GM23248 (cell line): ENCODE data around the gene HERC2. TPM values are rescaled to one million over a fixed set of nuclear protein-coding genes. Genes with fewer than 3 reads are reported as not detected.

Experiments used
- DNase-seq: peaks from one replicate; pipeline ENCODE4 v3.0.0-alpha.2; 2015
- H2AFZ ChIP-seq: fragments of 200-600 bp; sonication (generic); 2 replicates; pipeline ENCODE4 v1.6.1; 2016; ENCODE audit warnings: antibody characterized with exemption
- H3F3A ChIP-seq: fragments of 200-600 bp; sonication (generic); 2 replicates; pipeline ENCODE4 v1.6.1; 2016; ENCODE audit warnings: mild to moderate bottlenecking, antibody characterized with exemption, mixed run types; ENCODE audit not compliant: insufficient read depth
- H3K27ac ChIP-seq: fragments of 200-600 bp; sonication (generic); 2 replicates; pipeline ENCODE4 v1.5.1; 2016; ENCODE audit warnings: mild to moderate bottlenecking
- H3K27me3 ChIP-seq: fragments of 200-600 bp; sonication (generic); replicated peaks from 2 replicates; pipeline ENCODE4 v1.6.1; 2016; ENCODE audit warnings: mild to moderate bottlenecking; ENCODE audit not compliant: insufficient read depth
- H3K36me3 ChIP-seq: fragments of 200-600 bp; sonication (generic); 2 replicates; pipeline ENCODE4 v1.6.1; 2016; ENCODE audit warnings: low read depth, mild to moderate bottlenecking
- H3K4me1 ChIP-seq: fragments of 200-600 bp; sonication (generic); 2 replicates; pipeline ENCODE4 v1.6.1; 2016; ENCODE audit warnings: mild to moderate bottlenecking; ENCODE audit not compliant: insufficient read depth
- H3K4me2 ChIP-seq: fragments of 200-600 bp; sonication (generic); one replicate; pipeline ENCODE4 v1.6.1; 2016; ENCODE audit warnings: mild to moderate bottlenecking; ENCODE audit not compliant: unreplicated experiment
- H3K4me3 ChIP-seq: fragments of 200-600 bp; sonication (generic); 2 replicates; pipeline ENCODE4 v1.5.1; 2016; ENCODE audit warnings: mild to moderate bottlenecking
- H3K79me2 ChIP-seq: fragments of 200-600 bp; sonication (generic); 2 replicates; pipeline ENCODE4 v1.6.1; 2016; ENCODE audit warnings: mild to moderate bottlenecking; ENCODE audit not compliant: insufficient read depth
- H3K9ac ChIP-seq: fragments of 200-600 bp; sonication (generic); 2 replicates; pipeline ENCODE4 v1.6.1; 2016; ENCODE audit warnings: mild to moderate bottlenecking
- H3K9me2 ChIP-seq: fragments of 200-600 bp; sonication (generic); 2 replicates; pipeline ENCODE4 v1.6.1; 2016; ENCODE audit warnings: mixed run types, mild to moderate bottlenecking, moderate library complexity; ENCODE audit not compliant: insufficient read depth
- H3K9me3 ChIP-seq: fragments of 200-600 bp; sonication (generic); one replicate; pipeline ENCODE4 v1.6.1; 2017; ENCODE audit warnings: low read depth
- H4K20me1 ChIP-seq: fragments of 200-600 bp; sonication (generic); 2 replicates; pipeline ENCODE4 v1.6.0; 2016; ENCODE audit not compliant: insufficient read depth
- EZH2 ChIP-seq: fragments of 200-600 bp; sonication (generic); IDR thresholded peaks from 2 replicates; pipeline ENCODE4 v1.6.1; 2018; ENCODE audit warnings: antibody characterized with exemption, mild to moderate bottlenecking; ENCODE audit not compliant: insufficient read depth, poor library complexity, severe bottlenecking
- EZH2phosphoT487 ChIP-seq: fragments of 200-600 bp; sonication (generic); IDR thresholded peaks from 2 replicates; pipeline ENCODE4 v1.6.1; 2018; ENCODE audit warnings: antibody characterized with exemption, moderate library complexity, mild to moderate bottlenecking, low read depth; ENCODE audit not compliant: insufficient read depth
- WGBS, 2 experiments: methylation state at CpG; one replicate each; pipeline ENCODE4 v1.1.6; 2015 to 2017; ENCODE audit warnings: low lambda C conversion rate in 2 of 2, low coverage in 1 of 2; ENCODE audit errors: missing lambda C conversion rate in 2 of 2; 5-methylcytosine and 5-hydroxymethylcytosine counted together
- in situ Hi-C: fragments of 300-500 bp; cut with MboI; formaldehyde crosslinking; loops from 2 replicates; pipeline ENCODE4 v1.15.0; 2020
- polyA plus RNA-seq: library from polyadenylated mRNA; unstranded; fragments of >200 nt; fragmentation: Nextera tagmentation; extraction: Ambion mirVana; gene quantifications from 2 replicates; pipeline ENCODE4 v1.2.1, GENCODE V29; 2016
- total RNA-seq: library from RNA; depleted of rRNA; stranded (reverse); fragments of >200 nt; shearing (Covaris generic); gene quantifications from 2 replicates; pipeline ENCODE4 v1.2.3, GENCODE V29; 2014

Gene HERC2
- total and polyA plus RNA-seq, 2 experiments from 2014 or later: 28.7 to 36.6 TPM

- TF ChIP-seq EZH2: no peak
- no peak for TF ChIP-seq EZH2phosphoT487
- H3K4me3 ChIP-seq: peak overlapping the region; percentile 75
- H3K9me3 ChIP-seq: no peaks in the 10 kb centered on the region
- H3K9ac ChIP-seq: peak overlapping the region; percentile 41
- H2AFZ ChIP-seq: peak overlapping the region; percentile 78
- DNase-seq: peak; percentile 58
- no peaks in the 10 kb centered on the region for H3K9me2 ChIP-seq
- H3K4me2 ChIP-seq: peak overlapping the region; percentile 79
- H3K79me2 ChIP-seq: no peaks in the 10 kb centered on the region
- H3K4me1 ChIP-seq: no peaks in the 10 kb centered on the region
- no peak overlapping the region for H3K27ac ChIP-seq
- 0 out of 2 replicates have a peak, but pooled peaks cover under 1% of the 10 kb centered on the region for H3K36me3 ChIP-seq
- H3K27me3 ChIP-seq: no peaks in the 10 kb centered on the region; the same call in 1 of the 2 replicates
- in situ Hi-C loops: no loop called here
- 3 to 4% methylated on average over 56 to 63 of the region's 81 CpGs for WGBS, 2 experiments
- peaks cover 7% of the 10 kb centered on the region; the same call in 1 of the 2 replicates for H3F3A ChIP-seq
- no peaks in the 10 kb centered on the region for H4K20me1 ChIP-seq
These were observed 215.5 kb downstream of the HERC2 start for GRCh38 chr15:28106294-28107110.

GRCh38 chr15:28105793-28106192, 216.2 kb downstream of the HERC2 start:
- no peak for DNase-seq
- Histone ChIP-seq H3K4me2 (no peak overlapping the region), H3K36me3 (no peaks in the 10 kb centered on the region), H3K27me3 (no peaks in the 10 kb centered on the region; the same call in 1 of the 2 replicates), H3K79me2 (no peaks in the 10 kb centered on the region), H3K9ac (no peak overlapping the region), H3K9me2 (no peaks in the 10 kb centered on the region), H3K27ac (no peak overlapping the region), H2AFZ (no peak overlapping the region), H4K20me1 (no peaks in the 10 kb centered on the region), H3K4me3 (no peak overlapping the region), H3K9me3 (no peaks in the 10 kb centered on the region), H3F3A (peaks cover 4% of the 10 kb centered on the region; the same call in 1 of the 2 replicates), H3K4me1 (no peaks in the 10 kb centered on the region)
- no peak for TF ChIP-seq EZH2
- no peak for TF ChIP-seq EZH2phosphoT487
- in situ Hi-C loops: no loop called here
- WGBS, 2 experiments: 93 to 100% methylated on average over 1 to 5 of the region's 5 CpGs

- 71 to 88% methylated on average over 1 to 9 of the region's 9 CpGs for WGBS, 2 experiments
- Histone ChIP-seq H3K36me3 (no peaks in the 10 kb centered on the region), H2AFZ (no peak overlapping the region), H3K4me1 (no peaks in the 10 kb centered on the region), H3K9me3 (no peaks in the 10 kb centered on the region), H3F3A (no peaks in the 10 kb centered on the region; the same call in 1 of the 2 replicates), H3K4me2 (no peak overlapping the region), H3K9ac (no peak overlapping the region), H3K27ac (no peak overlapping the region), H3K27me3 (peaks cover 1% of the 10 kb centered on the region; the same call in 1 of the 2 replicates), H3K9me2 (no peaks in the 10 kb centered on the region), H4K20me1 (no peaks in the 10 kb centered on the region), H3K4me3 (no peak overlapping the region), H3K79me2 (no peaks in the 10 kb centered on the region)
- TF ChIP-seq EZH2 (no peak), EZH2phosphoT487 (no peak)
- no peak for DNase-seq
- in situ Hi-C loops: no loop called here
These were observed 216.7 kb downstream of the HERC2 start for GRCh38 chr15:28105224-28105791.

- no peaks in the 10 kb centered on the region for H4K20me1 ChIP-seq
- no peak for DNase-seq
- no peaks in the 10 kb centered on the region for H3K9me3 ChIP-seq
- H3K4me3 ChIP-seq: no peak overlapping the region
- no peak for TF ChIP-seq EZH2
- H3K27me3 ChIP-seq: peaks cover 11% of the 10 kb centered on the region; the same call in 1 of the 2 replicates
- H3K79me2 ChIP-seq: no peaks in the 10 kb centered on the region
- H3K9ac ChIP-seq: no peak overlapping the region
- WGBS, 2 experiments: 87 to 89% methylated on average over 10 of the region's 10 CpGs
- H3K36me3 ChIP-seq: no peaks in the 10 kb centered on the region
- H2AFZ ChIP-seq: no peak overlapping the region
- no peak overlapping the region for H3K4me2 ChIP-seq
- no peak overlapping the region for H3K27ac ChIP-seq
- no peaks in the 10 kb centered on the region for H3K9me2 ChIP-seq
- in situ Hi-C loops: no loop called here
- no peaks in the 10 kb centered on the region for H3K4me1 ChIP-seq
- H3F3A ChIP-seq: no peaks in the 10 kb centered on the region
These were observed 217.7 kb downstream of the HERC2 start for GRCh38 chr15:28104326-28104725.
